Naive B cell (primary cell): ENCODE data around the gene PHKG1. TPM values are rescaled to one million over a fixed set of nuclear protein-coding genes. Genes with fewer than 3 reads are reported as not detected.
"Not testable (repeated sequence)": the region's sequence is repeated elsewhere in the genome, so short reads cannot be mapped to it uniquely, and the experiment has no call there.

Experiments
- ATAC-seq, 2 donors: fragments of 150-1000 bp; cut with Tn5 transposase; 2 replicates each; pipeline ENCODE4 v1.10.0; 2021; ENCODE audit warnings: low read depth in 2 of 2, mild to moderate bottlenecking in 2 of 2, moderate library complexity in 2 of 2
- DNase-seq: peaks from one replicate; pipeline ENCODE4 v3.0.0; 2022
- H3K27ac Mint-ChIP-seq, 6 donors: one replicate each; pipeline ENCODE4 v1.8.0; 2020 to 2022; ENCODE audit warnings: mild to moderate bottlenecking in 6 of 6, mixed read lengths in 6 of 6, moderate library complexity in 5 of 6, inconsistent platforms in 2 of 6
- H3K27me3 Mint-ChIP-seq, 3 donors: one replicate each; pipeline ENCODE4 v1.8.0; 2021 to 2022; ENCODE audit warnings: mixed read lengths in 3 of 3, mild to moderate bottlenecking in 1 of 3
- H3K36me3 Mint-ChIP-seq, 2 donors: one replicate each; pipeline ENCODE4 v1.8.0; 2020 to 2022; ENCODE audit warnings: mixed read lengths in 2 of 2, inconsistent platforms in 1 of 2, mild to moderate bottlenecking in 1 of 2
- H3K4me1 Mint-ChIP-seq, 3 donors: one replicate each; pipeline ENCODE4 v1.8.0; 2020 to 2022; ENCODE audit warnings: mixed read lengths in 3 of 3, inconsistent platforms in 1 of 3, mild to moderate bottlenecking in 1 of 3, moderate library complexity in 1 of 3
- H3K4me3 Mint-ChIP-seq, 8 donors: one replicate each; pipeline ENCODE4 v1.8.0; 2020 to 2022; ENCODE audit warnings: mild to moderate bottlenecking in 8 of 8, mixed read lengths in 8 of 8, moderate library complexity in 8 of 8, inconsistent platforms in 2 of 8
- H3K9me3 Mint-ChIP-seq, 7 donors: one replicate each; pipeline ENCODE4 v1.8.0; 2020 to 2022; ENCODE audit warnings: mixed read lengths in 7 of 7, mild to moderate bottlenecking in 5 of 7, inconsistent platforms in 2 of 7, moderate library complexity in 1 of 7
- polyA plus RNA-seq, 6 donors: library from polyadenylated mRNA; unstranded; fragments of 300-500 nt; fragmentation: Illumina TruSeq; gene quantifications; one replicate each; pipeline ENCODE4 v1.2.3, GENCODE V29; 2021; ENCODE audit warnings: low read depth in 6 of 6

Gene PHKG1
- polyA plus RNA-seq, 6 donors from 2014 or later = 0.15 to 0.63 (median 0.41) TPM; not detected in 1

GRCh38 chr7:56104138-56104537, 11.4 kb upstream of the PHKG1 start:
- ATAC-seq, DNase-seq, H3K27me3 Mint-ChIP-seq, H3K9me3 Mint-ChIP-seq: not testable (repeated sequence)
- peak overlapping the region in 1 of 6 donors; percentile 69 for H3K27ac Mint-ChIP-seq
- peak overlapping the region in 3 of 8 donors; percentile 12 to 79 (median 59) for H3K4me3 Mint-ChIP-seq
- peaks cover 23 to 43% (median 36%) of the 10 kb centered on the region in 3 donors for H3K4me1 Mint-ChIP-seq
- peaks cover 10 to 33% of the 10 kb centered on the region in 2 donors for H3K36me3 Mint-ChIP-seq

- H3K27ac Mint-ChIP-seq = no peak overlapping the region
- ATAC-seq = no peak
- peaks cover 10 to 12% of the 10 kb centered on the region in 2 donors for H3K36me3 Mint-ChIP-seq
Observed at GRCh38 chr7:56099653-56100052, 6.9 kb upstream of the PHKG1 start.

GRCh38 chr7:56098187-56099008, 5.6 kb upstream of the PHKG1 start:
- ATAC-seq, H3K27me3 Mint-ChIP-seq, H3K4me1 Mint-ChIP-seq, H3K27ac Mint-ChIP-seq, DNase-seq, H3K9me3 Mint-ChIP-seq, H3K4me3 Mint-ChIP-seq: not testable (repeated sequence)
- H3K36me3 Mint-ChIP-seq = peaks cover 6 to 12% of the 10 kb centered on the region in 2 donors

More at GRCh38 chr7:56099653-56100052, 6.9 kb upstream of the PHKG1 start:
- H3K9me3 Mint-ChIP-seq = no peaks in the 10 kb centered on the region
- no peak for DNase-seq
- H3K27me3 Mint-ChIP-seq = no peaks in the 10 kb centered on the region
- H3K4me3 Mint-ChIP-seq = no peak overlapping the region
- peaks cover 0 to 10% (median 5%) of the 10 kb centered on the region in 3 donors for H3K4me1 Mint-ChIP-seq

- Mint-ChIP-seq H3K36me3 (peaks cover 6 to 12% of the 10 kb centered on the region in 2 donors), H3K27ac (no peak overlapping the region), H3K4me1 (peaks cover 0 to 5% (median 3%) of the 10 kb centered on the region in 3 donors), H3K27me3 (no peaks in the 10 kb centered on the region), H3K4me3 (no peak overlapping the region), H3K9me3 (no peaks in the 10 kb centered on the region)
- DNase-seq (no peak), ATAC-seq (no peak)
Observed at GRCh38 chr7:56097700-56098099, 4.9 kb upstream of the PHKG1 start.

- H3K9me3 Mint-ChIP-seq, H3K4me3 Mint-ChIP-seq, DNase-seq, H3K27me3 Mint-ChIP-seq, H3K36me3 Mint-ChIP-seq, H3K4me1 Mint-ChIP-seq, ATAC-seq: not testable (repeated sequence)
- peak overlapping the region in 2 of 6 donors; percentile 7 to 26 for H3K27ac Mint-ChIP-seq
Observed at GRCh38 chr7:56092388-56092787, 364 bp downstream of the PHKG1 start.

- H3K4me1 Mint-ChIP-seq = no peaks in the 10 kb centered on the region
- H3K9me3 Mint-ChIP-seq = no peaks in the 10 kb centered on the region
- peak overlapping the region in 2 of 6 donors; percentile 7 to 47 for H3K27ac Mint-ChIP-seq
- H3K36me3 Mint-ChIP-seq = no peaks in the 10 kb centered on the region
- H3K4me3 Mint-ChIP-seq = no peak overlapping the region
- no peaks in the 10 kb centered on the region for H3K27me3 Mint-ChIP-seq
- DNase-seq (no peak), ATAC-seq (no peak)
Observed at GRCh38 chr7:56091591-56091990, 1.2 kb downstream of the PHKG1 start.

- H3K9me3 Mint-ChIP-seq = no peaks in the 10 kb centered on the region
- no peak overlapping the region for H3K4me3 Mint-ChIP-seq
- no peaks in the 10 kb centered on the region for H3K27me3 Mint-ChIP-seq
- H3K4me1 Mint-ChIP-seq = no peaks in the 10 kb centered on the region
- no peak overlapping the region for H3K27ac Mint-ChIP-seq
- no peaks in the 10 kb centered on the region for H3K36me3 Mint-ChIP-seq
- ATAC-seq = no peak
- no peak for DNase-seq
Observed at GRCh38 chr7:56087445-56087844, 5.3 kb downstream of the PHKG1 start.

GRCh38 chr7:56086761-56087160, 6.0 kb downstream of the PHKG1 start:
- no peaks in the 10 kb centered on the region for H3K9me3 Mint-ChIP-seq
- H3K4me1 Mint-ChIP-seq = no peaks in the 10 kb centered on the region
- no peak overlapping the region for H3K4me3 Mint-ChIP-seq
- no peaks in the 10 kb centered on the region for H3K27me3 Mint-ChIP-seq
- no peaks in the 10 kb centered on the region for H3K36me3 Mint-ChIP-seq
- H3K27ac Mint-ChIP-seq = no peak overlapping the region
- DNase-seq (no peak), ATAC-seq (no peak)

GRCh38 chr7:56083150-56083785, 9.5 kb downstream of the PHKG1 start:
- ATAC-seq (no peak), DNase-seq (no peak)
- Mint-ChIP-seq H3K4me3 (no peak overlapping the region), H3K27ac (peak overlapping the region in 1 of 6 donors; percentile 58), H3K27me3 (no peaks in the 10 kb centered on the region), H3K36me3 (peaks cover 0 to 8% of the 10 kb centered on the region in 2 donors), H3K4me1 (no peaks in the 10 kb centered on the region), H3K9me3 (no peaks in the 10 kb centered on the region)

GRCh38 chr7:56081626-56082340, 11.0 kb downstream of the PHKG1 start:
- no peak overlapping the region for H3K4me3 Mint-ChIP-seq
- no peaks in the 10 kb centered on the region for H3K27me3 Mint-ChIP-seq
- no peaks in the 10 kb centered on the region for H3K9me3 Mint-ChIP-seq
- DNase-seq = no peak
- ATAC-seq = no peak
- H3K27ac Mint-ChIP-seq = peak overlapping the region in 2 of 6 donors; percentile 76 to 83
- peaks cover 0 to 8% of the 10 kb centered on the region in 2 donors for H3K36me3 Mint-ChIP-seq
- H3K4me1 Mint-ChIP-seq = no peaks in the 10 kb centered on the region

- H3K4me1 Mint-ChIP-seq, H3K36me3 Mint-ChIP-seq, DNase-seq, H3K4me3 Mint-ChIP-seq, ATAC-seq, H3K27me3 Mint-ChIP-seq, H3K9me3 Mint-ChIP-seq: not testable (repeated sequence)
- H3K27ac Mint-ChIP-seq = peak overlapping the region in 1 of 6 donors; percentile 28
Observed at GRCh38 chr7:56080726-56081435, 11.9 kb downstream of the PHKG1 start.

GRCh38 chr7:56079450-56080185, 13.1 kb downstream of the PHKG1 start:
- H3K4me3 Mint-ChIP-seq = no peak overlapping the region
- ATAC-seq = no peak
- no peaks in the 10 kb centered on the region for H3K4me1 Mint-ChIP-seq
- H3K36me3 Mint-ChIP-seq = peaks cover 0 to 8% of the 10 kb centered on the region in 2 donors
- DNase-seq = no peak
- peak overlapping the region in 2 of 6 donors; percentile 29 to 57 for H3K27ac Mint-ChIP-seq
- no peaks in the 10 kb centered on the region for H3K27me3 Mint-ChIP-seq
- H3K9me3 Mint-ChIP-seq = no peaks in the 10 kb centered on the region
